ENCODE results near the gene CCR3.

CCR3 gene

GRCh38 chr3:46277476-46277875, 35.2 kb downstream of the CCR3 start:
- FAIRE-seq: no peak

- FAIRE-seq: no peak
Measured at GRCh38 chr3:46278816-46279672, 36.8 kb downstream of the CCR3 start.

- no peak for FAIRE-seq
Measured at GRCh38 chr3:46280105-46280797, 38.0 kb downstream of the CCR3 start.

GRCh38 chr3:46281551-46281950, 39.3 kb downstream of the CCR3 start:
- FAIRE-seq: no peak

- no peak for FAIRE-seq
Measured at GRCh38 chr3:46282041-46282440, 39.8 kb downstream of the CCR3 start.

- no peak for FAIRE-seq
Measured at GRCh38 chr3:46282696-46283095, 40.4 kb downstream of the CCR3 start.

GRCh38 chr3:46283881-46284450, 41.7 kb downstream of the CCR3 start:
- no peak for FAIRE-seq

GRCh38 chr3:46284981-46285683, 42.9 kb downstream of the CCR3 start:
- no peak for FAIRE-seq

GRCh38 chr3:46285931-46286619, 43.8 kb downstream of the CCR3 start:
- FAIRE-seq: no peak

GRCh38 chr3:46286947-46287565, 44.8 kb downstream of the CCR3 start:
- FAIRE-seq: no peak

- no peak for FAIRE-seq
Measured at GRCh38 chr3:46289551-46289950, 47.3 kb downstream of the CCR3 start.

GRCh38 chr3:46289966-46290365, 47.7 kb downstream of the CCR3 start:
- FAIRE-seq: no peak

- FAIRE-seq: no peak
Measured at GRCh38 chr3:46291046-46291445, 48.8 kb downstream of the CCR3 start.

GRCh38 chr3:46293035-46293724, 50.9 kb downstream of the CCR3 start:
- no peak for FAIRE-seq

GRCh38 chr3:46293991-46294833, 52.0 kb downstream of the CCR3 start:
- FAIRE-seq: no peak

GRCh38 chr3:46296826-46297225, 54.6 kb downstream of the CCR3 start:
- FAIRE-seq: no peak

GRCh38 chr3:46297658-46298423, 55.6 kb downstream of the CCR3 start:
- no peak for FAIRE-seq

- no peak for FAIRE-seq
Measured at GRCh38 chr3:46298871-46299607, 56.8 kb downstream of the CCR3 start.

Data from TTC549 (cell line).